Thyroid gland (tissue), 4 donors: Measurements from ENCODE around the gene COX6B2. TPM values are rescaled to one million over a fixed set of nuclear protein-coding genes. Genes with fewer than 3 reads are reported as not detected.

Experiments used
- DNase-seq, 2 donors: peaks; one replicate each; pipeline ENCODE4 v3.0.0-alpha.2; 2019
- H3K27ac ChIP-seq, 3 donors: fragments of 200-600 bp; sonication (generic); 1 replicate in 2 of 3; 2 replicates in 1 of 3; pipeline ENCODE4 v1.5.1; 2016 to 2019; ENCODE audit warnings: mild to moderate bottlenecking in 1 of 3, moderate library complexity in 1 of 3
- H3K27me3 ChIP-seq: fragments of 200-600 bp; sonication (generic); one replicate; pipeline ENCODE4 v1.5.1; 2019
- H3K36me3 ChIP-seq, 2 donors: fragments of 200-600 bp; sonication (generic); one replicate each; pipeline ENCODE4 v1.5.1; 2016 to 2019
- H3K4me1 ChIP-seq, 2 donors: fragments of 200-600 bp; sonication (generic); one replicate each; pipeline ENCODE4 v1.5.1; 2017 to 2019
- H3K4me3 ChIP-seq, 3 donors: fragments of 200-600 bp; sonication (generic); replicated peaks in 1 of 3; 1 replicate in 2 of 3; 2 replicates in 1 of 3; pipeline ENCODE4 v1.5.1; 2016; ENCODE audit warnings: mild to moderate bottlenecking in 1 of 3
- H3K9me3 ChIP-seq: fragments of 200-600 bp; sonication (generic); one replicate; pipeline ENCODE4 v1.5.1; 2017
- POLR2A ChIP-seq, 2 donors: fragments of 450-650 bp; IDR thresholded peaks; one replicate each; pipeline ENCODE4 v1.6.1; 2017; ENCODE audit warnings: antibody characterized with exemption in 2 of 2, mild to moderate bottlenecking in 2 of 2, moderate library complexity in 1 of 2
- WGBS, 2 donors: methylation state at CpG; one replicate each; pipeline ENCODE4 v1.1.5; 2017; 5-methylcytosine and 5-hydroxymethylcytosine counted together
- intact Hi-C: fragments of 100-400 bp; cut with DNase I; formaldehyde crosslinking; loops from one replicate; pipeline ENCODE4 v1.15.1; 2023
- total RNA-seq, 4 donors: library from RNA; depleted of rRNA; stranded (reverse); fragments of >200 nt; gene quantifications; one replicate each; pipeline ENCODE4 v1.2.3, GENCODE V29; 2016
- TF ChIP-seq, protein P1 (sequence below), 6 experiments: fragments of 200-600 bp in 3 of 6; fragments of 450-650 bp in 3 of 6; sonication (generic) in 3 of 6; IDR thresholded peaks; one replicate each; pipeline ENCODE4 v1.5.1; 2016 to 2019; ENCODE audit warnings: antibody characterized with exemption in 6 of 6, mild to moderate bottlenecking in 2 of 6, inconsistent platforms in 1 of 6, moderate library complexity in 1 of 6

The COX6B2 gene
- total RNA-seq, 4 donors from 2014 or later: 0.94 TPM; not detected in 3

DNA sequence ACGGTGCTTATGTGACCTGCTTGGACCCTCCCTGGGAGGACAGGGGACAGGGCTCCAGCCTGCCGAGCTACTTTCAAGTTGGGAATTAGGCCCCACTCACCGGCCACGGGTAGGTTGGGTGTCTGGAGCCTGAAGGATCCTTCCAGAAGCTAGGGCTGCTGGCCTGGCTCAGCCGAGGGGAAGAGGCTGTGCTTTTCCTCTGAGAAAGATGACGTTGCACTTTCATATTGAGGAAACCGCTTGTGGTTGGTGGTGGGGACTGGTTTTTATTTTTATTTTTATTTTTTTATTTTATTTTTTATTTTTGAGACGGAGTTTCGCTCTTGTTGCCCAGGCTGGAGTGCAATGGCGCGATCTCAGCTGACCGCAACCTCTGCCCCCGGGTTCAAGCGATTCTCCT, 29.3 kb downstream of the COX6B2 start, which contains the start of gene TMEM150B:
TMEM150B (minus strand) TSS at position 170 of the 400 bp plus-strand sequence. CDS start 4,305 bp downstream, outside the sequence.
- no peak for DNase-seq
- H3K4me3 ChIP-seq: no peak within 1 kb of the TSS
- intact Hi-C loops: no loop called here
- no peak within 1 kb of the TSS for H3K27ac ChIP-seq
- H3K9me3 ChIP-seq: no peaks in the 10 kb centered on the region
- no peaks in the 10 kb centered on the region for H3K36me3 ChIP-seq
- H3K27me3 ChIP-seq: no peaks in the 10 kb centered on the region
- 73 to 77% methylated on average over 14 of the region's 14 CpGs for WGBS, 2 donors
- TF ChIP-seq, protein P1, sequence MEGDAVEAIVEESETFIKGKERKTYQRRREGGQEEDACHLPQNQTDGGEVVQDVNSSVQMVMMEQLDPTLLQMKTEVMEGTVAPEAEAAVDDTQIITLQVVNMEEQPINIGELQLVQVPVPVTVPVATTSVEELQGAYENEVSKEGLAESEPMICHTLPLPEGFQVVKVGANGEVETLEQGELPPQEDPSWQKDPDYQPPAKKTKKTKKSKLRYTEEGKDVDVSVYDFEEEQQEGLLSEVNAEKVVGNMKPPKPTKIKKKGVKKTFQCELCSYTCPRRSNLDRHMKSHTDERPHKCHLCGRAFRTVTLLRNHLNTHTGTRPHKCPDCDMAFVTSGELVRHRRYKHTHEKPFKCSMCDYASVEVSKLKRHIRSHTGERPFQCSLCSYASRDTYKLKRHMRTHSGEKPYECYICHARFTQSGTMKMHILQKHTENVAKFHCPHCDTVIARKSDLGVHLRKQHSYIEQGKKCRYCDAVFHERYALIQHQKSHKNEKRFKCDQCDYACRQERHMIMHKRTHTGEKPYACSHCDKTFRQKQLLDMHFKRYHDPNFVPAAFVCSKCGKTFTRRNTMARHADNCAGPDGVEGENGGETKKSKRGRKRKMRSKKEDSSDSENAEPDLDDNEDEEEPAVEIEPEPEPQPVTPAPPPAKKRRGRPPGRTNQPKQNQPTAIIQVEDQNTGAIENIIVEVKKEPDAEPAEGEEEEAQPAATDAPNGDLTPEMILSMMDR (IDR thresholded peaks at IDR 0.05): no peak
- no peak for TF ChIP-seq POLR2A (IDR thresholded peaks at IDR 0.05)
- no peaks in the 10 kb centered on the region for H3K4me1 ChIP-seq

DNA sequence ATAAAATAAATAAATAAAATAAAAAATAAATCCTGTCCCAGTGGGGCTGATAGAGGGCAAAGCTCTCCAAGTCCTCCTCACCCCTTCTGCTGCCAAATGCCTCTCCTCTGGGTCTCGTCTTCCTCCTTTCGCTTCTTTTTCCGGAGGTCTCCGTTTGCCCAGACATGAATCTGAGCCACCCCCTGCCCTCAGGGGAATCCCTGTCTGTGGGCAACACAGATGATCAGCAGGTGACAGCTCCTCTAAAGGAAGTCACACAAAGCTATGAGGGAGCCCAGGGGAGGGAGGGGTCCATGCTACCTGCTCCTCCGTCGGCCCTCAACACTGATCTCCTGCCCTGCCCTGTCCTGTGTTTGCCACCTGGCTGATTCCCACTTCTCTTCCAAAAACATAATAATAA, 29.9 kb downstream of the COX6B2 start:
- Histone ChIP-seq H3K4me3 (no peak overlapping the region), H3K27ac (no peak overlapping the region), H3K27me3 (no peaks in the 10 kb centered on the region), H3K4me1 (no peaks in the 10 kb centered on the region), H3K9me3 (no peaks in the 10 kb centered on the region), H3K36me3 (no peaks in the 10 kb centered on the region)
- DNase-seq: no peak
- TF ChIP-seq POLR2A (IDR thresholded peaks at IDR 0.05): no peak
- WGBS, 2 donors: 79 to 90% methylated on average over 6 of the region's 6 CpGs
- intact Hi-C loops: no loop called here

DNA sequence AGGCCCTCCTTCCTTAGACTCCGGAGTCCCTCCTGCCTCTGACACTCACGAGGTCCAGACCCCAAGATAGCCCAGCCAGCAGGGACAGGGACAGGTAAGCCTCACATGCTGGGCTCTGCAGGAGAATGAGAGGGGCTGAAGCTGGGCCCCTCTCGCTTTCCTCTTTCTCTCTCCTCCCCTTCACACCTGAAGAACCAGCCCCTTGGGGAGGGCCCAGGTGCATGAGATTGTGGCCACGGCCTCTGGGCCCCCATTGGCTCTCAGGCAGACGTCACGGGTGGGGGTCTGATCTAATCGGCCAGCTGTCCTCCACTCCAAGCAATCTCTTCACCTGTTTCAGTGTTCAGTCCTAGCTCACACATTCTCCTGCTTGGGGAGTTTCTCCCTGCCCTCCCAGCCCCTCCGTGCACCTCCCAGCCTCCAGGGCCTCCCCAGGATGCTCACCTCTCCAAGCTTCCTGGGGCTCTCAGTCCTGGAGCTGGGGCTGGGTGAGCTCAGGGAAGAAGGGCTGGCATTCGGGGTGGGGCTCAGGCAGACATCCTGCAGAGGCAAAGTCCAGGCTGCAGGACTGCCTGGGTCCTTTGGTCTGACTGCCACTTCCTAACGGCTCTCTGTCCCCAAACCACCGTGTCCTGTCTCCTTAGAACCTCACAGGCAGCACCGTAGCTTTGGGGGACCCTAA, 32.2 kb downstream of the COX6B2 start:
- intact Hi-C loops: no loop called here
- no peaks in the 10 kb centered on the region for H3K27me3 ChIP-seq
- no peak for DNase-seq
- H3K4me3 ChIP-seq: no peak overlapping the region
- H3K27ac ChIP-seq: no peak overlapping the region
- no peaks in the 10 kb centered on the region for H3K4me1 ChIP-seq
- 52 to 55% methylated on average over 11 to 12 of the region's 12 CpGs for WGBS, 2 donors
- no peaks in the 10 kb centered on the region for H3K9me3 ChIP-seq
- H3K36me3 ChIP-seq: no peaks in the 10 kb centered on the region
- TF ChIP-seq, protein P1 (IDR thresholded peaks at IDR 0.05): no peak
- TF ChIP-seq POLR2A (IDR thresholded peaks at IDR 0.05): no peak

DNA sequence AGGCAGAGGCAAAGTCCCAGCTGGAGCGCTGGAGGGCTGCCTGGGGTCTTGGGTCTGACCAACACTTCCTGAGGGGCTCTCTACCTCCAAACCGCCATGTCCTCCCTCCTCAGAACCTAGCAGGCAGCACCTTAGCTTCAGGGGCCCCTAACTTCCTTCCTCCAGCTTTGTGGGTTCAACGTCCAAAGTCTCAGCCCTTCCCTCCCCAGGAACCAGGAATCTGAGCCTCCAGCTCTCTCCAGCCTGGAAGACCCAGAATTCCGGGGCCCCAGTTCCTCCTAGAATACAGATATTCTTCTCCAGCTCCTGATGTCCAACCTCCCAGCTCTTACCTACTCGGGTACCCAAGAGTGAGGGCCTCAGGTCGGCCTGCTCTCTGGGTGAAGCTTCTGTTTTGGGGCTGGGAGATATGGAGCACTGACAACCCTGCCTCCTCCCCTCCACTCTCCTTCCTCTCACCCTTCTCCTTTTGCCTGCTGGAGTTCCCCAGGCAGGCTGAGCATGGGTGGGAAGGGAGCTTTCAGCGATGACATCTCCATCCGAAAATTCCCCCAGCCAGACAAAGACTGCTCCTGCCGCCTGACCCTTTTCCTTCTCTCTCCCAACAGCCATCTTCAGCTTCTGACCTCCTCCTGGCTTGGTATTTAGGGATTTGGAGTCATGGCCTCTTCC, 32.9 kb downstream of the COX6B2 start:
- Histone ChIP-seq H3K4me1 (no peaks in the 10 kb centered on the region), H3K36me3 (no peaks in the 10 kb centered on the region), H3K4me3 (no peak overlapping the region), H3K9me3 (no peaks in the 10 kb centered on the region), H3K27ac (no peak overlapping the region), H3K27me3 (no peaks in the 10 kb centered on the region)
- DNase-seq: no peak
- intact Hi-C loops: no loop called here
- TF ChIP-seq, protein P1 (IDR thresholded peaks at IDR 0.05): no peak
- no peak for TF ChIP-seq POLR2A (IDR thresholded peaks at IDR 0.05)
- 83 to 87% methylated on average over 8 to 9 of the region's 9 CpGs for WGBS, 2 donors

DNA sequence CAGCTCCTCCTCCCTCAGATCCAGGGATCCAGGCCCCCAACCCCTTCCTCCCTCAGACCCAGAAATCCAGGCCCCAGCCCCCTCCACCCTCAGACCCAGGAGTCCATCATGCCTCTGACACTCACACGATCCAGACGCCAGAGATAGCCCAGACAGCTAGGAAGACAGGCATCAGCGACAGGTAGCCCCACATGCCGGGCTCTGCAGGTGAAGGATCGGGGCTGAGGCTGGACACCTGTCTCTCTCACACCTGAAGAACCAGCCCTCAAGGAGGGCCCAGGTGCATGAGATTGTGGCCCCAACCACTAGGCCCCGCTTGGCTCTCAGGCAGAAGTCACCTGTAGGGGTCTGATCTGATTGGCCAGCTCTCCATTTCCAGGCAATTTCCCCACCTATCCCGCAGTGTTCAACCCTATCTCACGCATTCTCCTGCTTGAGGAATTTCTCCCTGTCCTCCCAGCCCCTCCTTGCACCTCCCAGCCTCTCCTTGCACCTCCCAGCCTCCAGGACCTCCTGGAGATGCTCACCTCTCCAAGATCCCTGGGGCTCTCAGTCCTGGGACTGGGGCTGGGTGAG, 33.6 kb downstream of the COX6B2 start:
- no peaks in the 10 kb centered on the region for H3K4me1 ChIP-seq
- no peak overlapping the region for H3K27ac ChIP-seq
- H3K9me3 ChIP-seq: no peaks in the 10 kb centered on the region
- intact Hi-C loops: no loop called here
- TF ChIP-seq, protein P1 (IDR thresholded peaks at IDR 0.05): no peak
- TF ChIP-seq POLR2A (IDR thresholded peaks at IDR 0.05): no peak
- H3K36me3 ChIP-seq: no peaks in the 10 kb centered on the region
- no peak for DNase-seq
- H3K27me3 ChIP-seq: no peaks in the 10 kb centered on the region
- no peak overlapping the region for H3K4me3 ChIP-seq
- WGBS, 2 donors: 82 to 92% methylated on average over 8 of the region's 8 CpGs
